Measurements from ENCODE around the gene RGS7BP.

DNA sequence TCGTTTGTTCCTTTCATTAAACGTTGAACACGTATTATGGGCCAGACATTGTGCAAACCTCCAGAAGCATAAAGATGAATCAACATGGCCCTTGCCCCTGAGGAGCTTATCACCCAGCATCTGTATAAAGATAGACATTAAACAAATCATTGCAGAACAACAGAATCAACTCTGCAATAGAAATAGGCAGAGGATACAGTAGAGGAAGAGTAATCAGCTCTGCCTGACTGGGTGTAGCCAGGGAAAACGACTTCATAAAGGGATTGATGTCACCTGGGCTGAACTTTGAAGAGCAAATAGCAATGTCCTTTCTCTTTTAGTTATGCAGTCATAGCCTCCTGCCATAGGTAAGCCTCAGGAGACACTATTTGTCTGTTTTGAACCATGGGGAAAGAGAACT is 13.4 kb downstream of the RGS7BP start:
- TF ChIP-seq CTCF (IDR thresholded peaks at IDR 0.05) (no peak), POLR2A (IDR thresholded peaks at IDR 0.05) (no peak)

Measured in vagina (tissue), 2 donors.